WTC11 (cell line): ENCODE measurements around the gene PPP1R14C. TPM values are rescaled to one million over a fixed set of nuclear protein-coding genes. Genes with fewer than 3 reads are reported as not detected.

Experiments
- ATAC-seq: fragments of 200-7000 bp; cut with Tn5 transposase; 2 replicates; pipeline ENCODE4 v1.10.0; 2021; ENCODE audit warnings: mild to moderate bottlenecking, moderate library complexity
- CTCF ChIA-PET: fragments of 300-600 bp; sonication (Branson Sonifier 250); formaldehyde crosslinking; loops from one replicate; lab custom pipeline; 2021; ENCODE audit warnings: antibody characterized with exemption; lab: Charles Lee
- POLR2A ChIA-PET: fragments of 350-600 bp; sonication (Branson Sonifier 250); formaldehyde crosslinking; loops from one replicate; lab custom pipeline; 2021; ENCODE audit warnings: antibody characterized with exemption; lab: Charles Lee
- DNase-seq: peaks from one replicate; pipeline ENCODE4 v3.0.0; 2021; ENCODE audit warnings: low spot score
- H3K27ac Mint-ChIP-seq: 2 replicates; pipeline ENCODE4 v1.8.0; 2021; ENCODE audit warnings: mixed read lengths
- H3K27me3 Mint-ChIP-seq: 2 replicates; pipeline ENCODE4 v1.8.0; 2021; ENCODE audit warnings: low read depth, mild to moderate bottlenecking, moderate library complexity, mixed read lengths
- H3K36me3 Mint-ChIP-seq: 2 replicates; pipeline ENCODE4 v1.8.0; 2021; ENCODE audit warnings: mixed read lengths
- H3K4me1 Mint-ChIP-seq: 2 replicates; pipeline ENCODE4 v1.8.0; 2022; ENCODE audit warnings: mixed read lengths
- H3K4me3 Mint-ChIP-seq: 2 replicates; pipeline ENCODE4 v1.8.0; 2021; ENCODE audit warnings: mild to moderate bottlenecking, moderate library complexity, mixed read lengths
- H3K9me3 Mint-ChIP-seq: 2 replicates; pipeline ENCODE4 v1.8.0; 2021; ENCODE audit warnings: mixed read lengths
- ATF1 ChIP-seq: sonication (generic); formaldehyde crosslinking; IDR thresholded peaks from 2 replicates; pipeline ENCODE4 v1.8.1; 2023; ENCODE audit warnings: mild to moderate bottlenecking, moderate library complexity, missing genetic modification reagents
- CBFB ChIP-seq: sonication (generic); formaldehyde crosslinking; IDR thresholded peaks from 2 replicates; pipeline ENCODE4 v1.8.1; 2022; ENCODE audit warnings: mild to moderate bottlenecking, low read depth, missing genetic modification reagents
- ELF4 ChIP-seq: sonication (generic); formaldehyde crosslinking; IDR thresholded peaks from 2 replicates; pipeline ENCODE4 v1.8.1; 2022; ENCODE audit warnings: low read depth, mild to moderate bottlenecking, moderate library complexity, missing genetic modification reagents
- EMX1 ChIP-seq: fragments of 250-450 bp; sonication (Bioruptor Pico); IDR thresholded peaks from 2 replicates; pipeline ENCODE4 v1.8.0; 2021; ENCODE audit warnings: mild to moderate bottlenecking
- FOXK1 ChIP-seq: sonication (generic); formaldehyde crosslinking; IDR thresholded peaks from 2 replicates; pipeline ENCODE4 v1.8.0; 2022; ENCODE audit warnings: mild to moderate bottlenecking, moderate library complexity, missing genetic modification reagents
- JUN ChIP-seq: sonication (generic); formaldehyde crosslinking; IDR thresholded peaks from 2 replicates; pipeline ENCODE4 v1.8.0; 2023; ENCODE audit warnings: mild to moderate bottlenecking, missing genetic modification reagents
- KAT7 ChIP-seq: sonication (generic); formaldehyde crosslinking; IDR thresholded peaks from 2 replicates; pipeline ENCODE4 v1.8.1; 2023; ENCODE audit warnings: missing genetic modification reagents, mild to moderate bottlenecking, borderline replicate concordance
- MYBL2 ChIP-seq: sonication (generic); formaldehyde crosslinking; IDR thresholded peaks from 2 replicates; pipeline ENCODE4 v1.8.1; 2023; ENCODE audit warnings: mild to moderate bottlenecking, moderate library complexity, missing genetic modification reagents
- NFYB ChIP-seq: sonication (generic); formaldehyde crosslinking; conservative IDR thresholded peaks from 2 replicates; pipeline ENCODE4 v1.8.0; 2022; ENCODE audit warnings: low read depth, missing genetic modification reagents
- OVOL2 ChIP-seq: fragments of 250-450 bp; sonication (Bioruptor Pico); IDR thresholded peaks from 2 replicates; pipeline ENCODE4 v1.9.0; 2021; ENCODE audit warnings: mild to moderate bottlenecking, borderline replicate concordance
- SMAD4 ChIP-seq: sonication (generic); formaldehyde crosslinking; IDR thresholded peaks from 2 replicates; pipeline ENCODE4 v1.8.0; 2022; ENCODE audit warnings: mild to moderate bottlenecking, missing genetic modification reagents
- SOX15 ChIP-seq: fragments of 250-450 bp; sonication (Bioruptor Pico); IDR thresholded peaks from 2 replicates; pipeline ENCODE4 v1.9.0; 2021; ENCODE audit warnings: mild to moderate bottlenecking
- ZNF219 ChIP-seq: sonication (generic); formaldehyde crosslinking; IDR thresholded peaks from 2 replicates; pipeline ENCODE4 v1.8.0; 2023; ENCODE audit warnings: missing genetic modification reagents, mild to moderate bottlenecking, borderline replicate concordance
- ZNF263 ChIP-seq: sonication (generic); formaldehyde crosslinking; IDR thresholded peaks from 2 replicates; pipeline ENCODE4 v1.8.1; 2022; ENCODE audit warnings: low read depth, mild to moderate bottlenecking, moderate library complexity, missing genetic modification reagents
- ZNF396 ChIP-seq: fragments of 250-450 bp; sonication (Bioruptor Pico); IDR thresholded peaks from 2 replicates; pipeline ENCODE4 v1.8.0; 2021; ENCODE audit warnings: mild to moderate bottlenecking, moderate library complexity, borderline replicate concordance
- total RNA-seq: library from RNA; stranded (reverse); gene quantifications from 3 replicates; pipeline ENCODE4 v1.2.3, GENCODE V29; 2021
- TF ChIP-seq, protein P1 (sequence below): sonication (generic); formaldehyde crosslinking; IDR thresholded peaks from 2 replicates; pipeline ENCODE4 v1.8.1; 2023; ENCODE audit warnings: mild to moderate bottlenecking, missing genetic modification reagents
- TF ChIP-seq, protein P2 (sequence below): sonication (generic); formaldehyde crosslinking; IDR thresholded peaks from 2 replicates; pipeline ENCODE4 v1.8.0; 2023; ENCODE audit warnings: missing genetic modification reagents, mild to moderate bottlenecking, borderline replicate concordance
- TF ChIP-seq, protein P3 (sequence below): sonication (generic); formaldehyde crosslinking; conservative IDR thresholded peaks from 2 replicates; pipeline ENCODE4 v1.8.1; 2023; ENCODE audit warnings: mild to moderate bottlenecking, low read depth, missing genetic modification reagents, moderate library complexity
- TF ChIP-seq, protein P4 (sequence below): fragments of 250-450 bp; sonication (Bioruptor Pico); IDR thresholded peaks from 2 replicates; pipeline ENCODE4 v1.8.0; 2021; ENCODE audit warnings: mild to moderate bottlenecking
- TF ChIP-seq, protein P5 (sequence below): sonication (generic); formaldehyde crosslinking; IDR thresholded peaks from 2 replicates; pipeline ENCODE4 v1.8.0; 2023; ENCODE audit warnings: mild to moderate bottlenecking, missing genetic modification reagents

Gene PPP1R14C
- total RNA-seq, 1 experiment from 2014 or later: 1.1 TPM

DNA sequence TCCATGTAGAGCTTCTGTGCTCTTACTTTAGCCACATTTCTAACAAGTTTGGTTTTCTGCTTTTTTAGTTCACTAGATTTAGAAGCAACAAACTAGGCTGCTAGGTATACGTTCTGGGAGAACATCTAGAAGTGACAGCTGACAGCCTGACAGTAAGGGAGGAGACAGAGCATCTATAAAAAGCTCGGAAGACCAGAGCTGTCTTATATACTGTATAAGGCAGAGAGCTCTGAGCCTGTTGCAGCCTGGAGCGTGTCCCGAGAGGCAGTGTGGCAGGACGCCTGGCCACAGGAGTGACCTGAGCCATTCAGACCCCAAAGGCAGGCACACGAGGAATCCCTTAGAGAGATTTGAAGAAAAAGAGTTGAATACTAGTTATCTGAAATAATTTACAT, 24.6 kb downstream of the PPP1R14C start:
- ATAC-seq: no peak
- DNase-seq: no peak
- H3K27ac Mint-ChIP-seq: no peak overlapping the region
- peaks cover 3% of the 10 kb centered on the region; the same call in 1 of the 2 replicates for H3K9me3 Mint-ChIP-seq
- H3K4me1 Mint-ChIP-seq: no peaks in the 10 kb centered on the region
- TF ChIP-seq KAT7 (CRISPR knock-in tag): no peak
- no peak for TF ChIP-seq CBFB (CRISPR knock-in tag)
- TF ChIP-seq FOXK1: no peak
- TF ChIP-seq, protein P1, sequence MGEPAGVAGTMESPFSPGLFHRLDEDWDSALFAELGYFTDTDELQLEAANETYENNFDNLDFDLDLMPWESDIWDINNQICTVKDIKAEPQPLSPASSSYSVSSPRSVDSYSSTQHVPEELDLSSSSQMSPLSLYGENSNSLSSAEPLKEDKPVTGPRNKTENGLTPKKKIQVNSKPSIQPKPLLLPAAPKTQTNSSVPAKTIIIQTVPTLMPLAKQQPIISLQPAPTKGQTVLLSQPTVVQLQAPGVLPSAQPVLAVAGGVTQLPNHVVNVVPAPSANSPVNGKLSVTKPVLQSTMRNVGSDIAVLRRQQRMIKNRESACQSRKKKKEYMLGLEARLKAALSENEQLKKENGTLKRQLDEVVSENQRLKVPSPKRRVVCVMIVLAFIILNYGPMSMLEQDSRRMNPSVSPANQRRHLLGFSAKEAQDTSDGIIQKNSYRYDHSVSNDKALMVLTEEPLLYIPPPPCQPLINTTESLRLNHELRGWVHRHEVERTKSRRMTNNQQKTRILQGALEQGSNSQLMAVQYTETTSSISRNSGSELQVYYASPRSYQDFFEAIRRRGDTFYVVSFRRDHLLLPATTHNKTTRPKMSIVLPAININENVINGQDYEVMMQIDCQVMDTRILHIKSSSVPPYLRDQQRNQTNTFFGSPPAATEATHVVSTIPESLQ: no peak
- TF ChIP-seq ZNF263 (CRISPR knock-in tag): no peak
- TF ChIP-seq, protein P2, sequence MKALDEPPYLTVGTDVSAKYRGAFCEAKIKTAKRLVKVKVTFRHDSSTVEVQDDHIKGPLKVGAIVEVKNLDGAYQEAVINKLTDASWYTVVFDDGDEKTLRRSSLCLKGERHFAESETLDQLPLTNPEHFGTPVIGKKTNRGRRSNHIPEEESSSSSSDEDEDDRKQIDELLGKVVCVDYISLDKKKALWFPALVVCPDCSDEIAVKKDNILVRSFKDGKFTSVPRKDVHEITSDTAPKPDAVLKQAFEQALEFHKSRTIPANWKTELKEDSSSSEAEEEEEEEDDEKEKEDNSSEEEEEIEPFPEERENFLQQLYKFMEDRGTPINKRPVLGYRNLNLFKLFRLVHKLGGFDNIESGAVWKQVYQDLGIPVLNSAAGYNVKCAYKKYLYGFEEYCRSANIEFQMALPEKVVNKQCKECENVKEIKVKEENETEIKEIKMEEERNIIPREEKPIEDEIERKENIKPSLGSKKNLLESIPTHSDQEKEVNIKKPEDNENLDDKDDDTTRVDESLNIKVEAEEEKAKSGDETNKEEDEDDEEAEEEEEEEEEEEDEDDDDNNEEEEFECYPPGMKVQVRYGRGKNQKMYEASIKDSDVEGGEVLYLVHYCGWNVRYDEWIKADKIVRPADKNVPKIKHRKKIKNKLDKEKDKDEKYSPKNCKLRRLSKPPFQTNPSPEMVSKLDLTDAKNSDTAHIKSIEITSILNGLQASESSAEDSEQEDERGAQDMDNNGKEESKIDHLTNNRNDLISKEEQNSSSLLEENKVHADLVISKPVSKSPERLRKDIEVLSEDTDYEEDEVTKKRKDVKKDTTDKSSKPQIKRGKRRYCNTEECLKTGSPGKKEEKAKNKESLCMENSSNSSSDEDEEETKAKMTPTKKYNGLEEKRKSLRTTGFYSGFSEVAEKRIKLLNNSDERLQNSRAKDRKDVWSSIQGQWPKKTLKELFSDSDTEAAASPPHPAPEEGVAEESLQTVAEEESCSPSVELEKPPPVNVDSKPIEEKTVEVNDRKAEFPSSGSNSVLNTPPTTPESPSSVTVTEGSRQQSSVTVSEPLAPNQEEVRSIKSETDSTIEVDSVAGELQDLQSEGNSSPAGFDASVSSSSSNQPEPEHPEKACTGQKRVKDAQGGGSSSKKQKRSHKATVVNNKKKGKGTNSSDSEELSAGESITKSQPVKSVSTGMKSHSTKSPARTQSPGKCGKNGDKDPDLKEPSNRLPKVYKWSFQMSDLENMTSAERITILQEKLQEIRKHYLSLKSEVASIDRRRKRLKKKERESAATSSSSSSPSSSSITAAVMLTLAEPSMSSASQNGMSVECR (CRISPR knock-in tag): no peak
- TF ChIP-seq JUN (CRISPR knock-in tag): no peak
- no peak for TF ChIP-seq ZNF396 (CRISPR knock-in tag)
- no peak for TF ChIP-seq ELF4 (CRISPR knock-in tag)
- H3K27me3 Mint-ChIP-seq: no peaks in the 10 kb centered on the region; the same call in 1 of the 2 replicates
- H3K4me3 Mint-ChIP-seq: no peak overlapping the region
- ChIA-PET POLR2A (interaction anchor here (1.0 kb wide), 1 partner anchor 198 kb away, joined by 4 read pairs; no protein-coding TSS in a partner anchor), CTCF (no interaction called here)
- H3K36me3 Mint-ChIP-seq: no peaks in the 10 kb centered on the region

DNA sequence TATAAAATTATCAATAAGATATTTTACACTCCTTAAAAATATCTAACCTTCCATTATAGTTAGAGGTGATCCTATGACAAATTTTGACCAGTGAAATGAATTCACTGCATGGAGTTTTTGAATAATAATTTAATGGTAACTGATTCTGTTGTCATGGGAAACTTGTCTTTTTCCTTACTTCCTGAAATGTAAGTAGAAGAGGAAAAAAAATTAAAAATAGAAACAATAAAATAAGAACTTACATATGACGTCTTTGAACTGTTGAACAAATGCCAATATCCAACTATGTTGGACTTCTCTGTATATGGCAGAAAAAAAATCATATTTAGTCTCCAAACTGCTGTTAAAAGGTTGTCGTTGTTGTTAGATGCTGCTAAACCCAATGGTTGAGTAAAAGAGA, 26.3 kb downstream of the PPP1R14C start:
- Mint-ChIP-seq H3K4me1 (no peaks in the 10 kb centered on the region), H3K36me3 (no peaks in the 10 kb centered on the region), H3K9me3 (peaks cover 3% of the 10 kb centered on the region; the same call in 1 of the 2 replicates), H3K27me3 (no peaks in the 10 kb centered on the region; the same call in 1 of the 2 replicates), H3K4me3 (no peak overlapping the region), H3K27ac (no peak overlapping the region)
- DNase-seq (no peak), ATAC-seq (no peak)
- POLR2A ChIA-PET: no interaction called here
- CTCF ChIA-PET: no interaction called here
- no peak for TF ChIP-seq ATF1 (CRISPR knock-in tag)
- no peak for TF ChIP-seq SMAD4 (CRISPR knock-in tag)
- TF ChIP-seq EMX1 (CRISPR knock-in tag): no peak
- no peak for TF ChIP-seq ZNF219
- TF ChIP-seq, protein P3, sequence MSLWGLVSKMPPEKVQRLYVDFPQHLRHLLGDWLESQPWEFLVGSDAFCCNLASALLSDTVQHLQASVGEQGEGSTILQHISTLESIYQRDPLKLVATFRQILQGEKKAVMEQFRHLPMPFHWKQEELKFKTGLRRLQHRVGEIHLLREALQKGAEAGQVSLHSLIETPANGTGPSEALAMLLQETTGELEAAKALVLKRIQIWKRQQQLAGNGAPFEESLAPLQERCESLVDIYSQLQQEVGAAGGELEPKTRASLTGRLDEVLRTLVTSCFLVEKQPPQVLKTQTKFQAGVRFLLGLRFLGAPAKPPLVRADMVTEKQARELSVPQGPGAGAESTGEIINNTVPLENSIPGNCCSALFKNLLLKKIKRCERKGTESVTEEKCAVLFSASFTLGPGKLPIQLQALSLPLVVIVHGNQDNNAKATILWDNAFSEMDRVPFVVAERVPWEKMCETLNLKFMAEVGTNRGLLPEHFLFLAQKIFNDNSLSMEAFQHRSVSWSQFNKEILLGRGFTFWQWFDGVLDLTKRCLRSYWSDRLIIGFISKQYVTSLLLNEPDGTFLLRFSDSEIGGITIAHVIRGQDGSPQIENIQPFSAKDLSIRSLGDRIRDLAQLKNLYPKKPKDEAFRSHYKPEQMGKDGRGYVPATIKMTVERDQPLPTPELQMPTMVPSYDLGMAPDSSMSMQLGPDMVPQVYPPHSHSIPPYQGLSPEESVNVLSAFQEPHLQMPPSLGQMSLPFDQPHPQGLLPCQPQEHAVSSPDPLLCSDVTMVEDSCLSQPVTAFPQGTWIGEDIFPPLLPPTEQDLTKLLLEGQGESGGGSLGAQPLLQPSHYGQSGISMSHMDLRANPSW (CRISPR knock-in tag): no peak
- TF ChIP-seq, protein P4, sequence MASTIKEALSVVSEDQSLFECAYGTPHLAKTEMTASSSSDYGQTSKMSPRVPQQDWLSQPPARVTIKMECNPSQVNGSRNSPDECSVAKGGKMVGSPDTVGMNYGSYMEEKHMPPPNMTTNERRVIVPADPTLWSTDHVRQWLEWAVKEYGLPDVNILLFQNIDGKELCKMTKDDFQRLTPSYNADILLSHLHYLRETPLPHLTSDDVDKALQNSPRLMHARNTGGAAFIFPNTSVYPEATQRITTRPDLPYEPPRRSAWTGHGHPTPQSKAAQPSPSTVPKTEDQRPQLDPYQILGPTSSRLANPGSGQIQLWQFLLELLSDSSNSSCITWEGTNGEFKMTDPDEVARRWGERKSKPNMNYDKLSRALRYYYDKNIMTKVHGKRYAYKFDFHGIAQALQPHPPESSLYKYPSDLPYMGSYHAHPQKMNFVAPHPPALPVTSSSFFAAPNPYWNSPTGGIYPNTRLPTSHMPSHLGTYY (CRISPR knock-in tag): no peak
- no peak for TF ChIP-seq SOX15 (CRISPR knock-in tag)
- TF ChIP-seq MYBL2 (CRISPR knock-in tag): no peak
- TF ChIP-seq, protein P5, sequence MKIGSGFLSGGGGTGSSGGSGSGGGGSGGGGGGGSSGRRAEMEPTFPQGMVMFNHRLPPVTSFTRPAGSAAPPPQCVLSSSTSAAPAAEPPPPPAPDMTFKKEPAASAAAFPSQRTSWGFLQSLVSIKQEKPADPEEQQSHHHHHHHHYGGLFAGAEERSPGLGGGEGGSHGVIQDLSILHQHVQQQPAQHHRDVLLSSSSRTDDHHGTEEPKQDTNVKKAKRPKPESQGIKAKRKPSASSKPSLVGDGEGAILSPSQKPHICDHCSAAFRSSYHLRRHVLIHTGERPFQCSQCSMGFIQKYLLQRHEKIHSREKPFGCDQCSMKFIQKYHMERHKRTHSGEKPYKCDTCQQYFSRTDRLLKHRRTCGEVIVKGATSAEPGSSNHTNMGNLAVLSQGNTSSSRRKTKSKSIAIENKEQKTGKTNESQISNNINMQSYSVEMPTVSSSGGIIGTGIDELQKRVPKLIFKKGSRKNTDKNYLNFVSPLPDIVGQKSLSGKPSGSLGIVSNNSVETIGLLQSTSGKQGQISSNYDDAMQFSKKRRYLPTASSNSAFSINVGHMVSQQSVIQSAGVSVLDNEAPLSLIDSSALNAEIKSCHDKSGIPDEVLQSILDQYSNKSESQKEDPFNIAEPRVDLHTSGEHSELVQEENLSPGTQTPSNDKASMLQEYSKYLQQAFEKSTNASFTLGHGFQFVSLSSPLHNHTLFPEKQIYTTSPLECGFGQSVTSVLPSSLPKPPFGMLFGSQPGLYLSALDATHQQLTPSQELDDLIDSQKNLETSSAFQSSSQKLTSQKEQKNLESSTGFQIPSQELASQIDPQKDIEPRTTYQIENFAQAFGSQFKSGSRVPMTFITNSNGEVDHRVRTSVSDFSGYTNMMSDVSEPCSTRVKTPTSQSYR (CRISPR knock-in tag): no peak
- TF ChIP-seq NFYB (CRISPR knock-in tag): no peak
- no peak for TF ChIP-seq OVOL2 (CRISPR knock-in tag)
